IMR-90 (cell line): ENCODE results near the gene CC2D2A. TPM values are rescaled to one million over a fixed set of nuclear protein-coding genes. Genes with fewer than 3 reads are reported as not detected.

ENCODE experiments used
- ATAC-seq: fragments of 200-7000 bp; cut with Tn5 transposase; 2 replicates; pipeline ENCODE4 v1.9.1; 2020; ENCODE audit warnings: low read depth, mild to moderate bottlenecking, moderate library complexity
- BruUV-seq: library from RNA; stranded (reverse); fragments of 400-500 nt; replicated peaks from 2 replicates; lab custom pipeline; 2021; lab: Mats Ljungman, UMichigan
- CTCF ChIA-PET: fragments of 300-600 bp; formaldehyde crosslinking; extraction: SDS; loops from one replicate; lab custom pipeline; 2021; ENCODE audit warnings: antibody characterized with exemption; lab: Yijun Ruan, JAX
- POLR2A ChIA-PET: fragments of 300-600 bp; sonication (Branson Sonifier 250); formaldehyde crosslinking; loops from one replicate; lab custom pipeline; 2022; ENCODE audit warnings: antibody characterized with exemption; ENCODE audit not compliant: unreplicated experiment; lab: Charles Lee
- DNase-seq: peaks from one replicate; pipeline ENCODE4 v3.0.0; 2013
- H2AFZ ChIP-seq: replicated peaks from 2 replicates; pipeline ENCODE3; 2013; ENCODE audit warnings: low read length, mild to moderate bottlenecking; ENCODE audit not compliant: poor library complexity
- H2AK5ac ChIP-seq: 2 replicates; pipeline ENCODE4 v1.6.1; 2013; ENCODE audit warnings: low read depth, low read length, inconsistent platforms
- H2AK9ac ChIP-seq: replicated peaks from 2 replicates; pipeline ENCODE3; 2013; ENCODE audit warnings: mild to moderate bottlenecking, low read depth, low read length, moderate library complexity; ENCODE audit not compliant: poor library complexity
- H2BK120ac ChIP-seq: 2 replicates; pipeline ENCODE4 v1.6.1; 2013; ENCODE audit warnings: low read depth, low read length, inconsistent platforms
- H2BK15ac ChIP-seq: 3 replicates; pipeline ENCODE4 v1.6.1; 2013; ENCODE audit warnings: low read depth, low read length, inconsistent platforms
- H2BK20ac ChIP-seq: 2 replicates; pipeline ENCODE4 v1.6.1; 2013; ENCODE audit warnings: low read depth, mild to moderate bottlenecking, inconsistent platforms, low read length, moderate library complexity
- H2BK5ac ChIP-seq: 2 replicates; pipeline ENCODE4 v1.6.1; 2013; ENCODE audit warnings: mild to moderate bottlenecking, low read depth, low read length, inconsistent platforms; ENCODE audit not compliant: poor library complexity, severe bottlenecking
- H3K14ac ChIP-seq: replicated peaks from 2 replicates; pipeline ENCODE4 v1.6.1; 2013; ENCODE audit warnings: low read depth, low read length, inconsistent platforms
- H3K18ac ChIP-seq: 2 replicates; pipeline ENCODE4 v1.6.1; 2013; ENCODE audit warnings: low read depth, low read length, control low read depth
- H3K23ac ChIP-seq: 2 replicates; pipeline ENCODE4 v1.6.1; 2013; ENCODE audit warnings: low read depth, low read length, inconsistent platforms
- H3K27ac ChIP-seq: 2 replicates; pipeline ENCODE4 v1.5.1; 2013; ENCODE audit warnings: mild to moderate bottlenecking, control low read depth, low read length; ENCODE audit not compliant: insufficient read depth
- H3K27me3 ChIP-seq: 2 replicates; pipeline ENCODE4 v1.6.1; 2013; ENCODE audit warnings: low read length; ENCODE audit not compliant: control insufficient read depth, insufficient read depth
- H3K36me3 ChIP-seq: 2 replicates; pipeline ENCODE4 v1.6.1; 2013; ENCODE audit warnings: low read length, mixed read lengths; ENCODE audit not compliant: control insufficient read depth, insufficient read depth
- H3K4ac ChIP-seq: 2 replicates; pipeline ENCODE4 v1.6.1; 2013; ENCODE audit warnings: low read depth, low read length, inconsistent platforms
- H3K4me1 ChIP-seq: 2 replicates; pipeline ENCODE4 v1.6.1; 2013; ENCODE audit warnings: low read length, mixed read lengths; ENCODE audit not compliant: control insufficient read depth, insufficient read depth
- H3K4me2 ChIP-seq: 2 replicates; pipeline ENCODE4 v1.6.1; 2013; ENCODE audit warnings: low read depth, mild to moderate bottlenecking, control low read depth, low read length, moderate library complexity
- H3K4me3 ChIP-seq: 2 replicates; pipeline ENCODE4 v1.5.1; 2013; ENCODE audit warnings: low read depth, mild to moderate bottlenecking, control low read depth, low read length, moderate library complexity; ENCODE audit not compliant: insufficient read depth
- H3K56ac ChIP-seq: 2 replicates; pipeline ENCODE4 v1.6.1; 2013; ENCODE audit warnings: low read length, inconsistent platforms; ENCODE audit not compliant: insufficient read depth; ENCODE audit errors: extremely low read depth
- H3K79me1 ChIP-seq, 2 experiments: 2 replicates each; pipeline ENCODE4 v1.6.1; 2013; ENCODE audit warnings: low read length in 2 of 2, inconsistent platforms in 1 of 2, low read depth in 1 of 2
- H3K9ac ChIP-seq: 2 replicates; pipeline ENCODE4 v1.6.1; 2013; ENCODE audit warnings: low read depth, low read length, control low read depth
- H3K9me1 ChIP-seq: 2 replicates; pipeline ENCODE4 v1.6.1; 2013; ENCODE audit warnings: low read length, inconsistent platforms; ENCODE audit not compliant: insufficient read depth
- H3K9me3 ChIP-seq: 2 replicates; pipeline ENCODE4 v1.6.1; 2013; ENCODE audit warnings: low read length; ENCODE audit not compliant: control insufficient read depth, insufficient read depth
- H4K20me1 ChIP-seq: 2 replicates; pipeline ENCODE4 v1.6.1; 2013; ENCODE audit warnings: low read length, inconsistent platforms; ENCODE audit not compliant: insufficient read depth
- H4K5ac ChIP-seq: 2 replicates; pipeline ENCODE4 v1.6.1; 2013; ENCODE audit warnings: mild to moderate bottlenecking, low read depth, low read length, control low read depth
- H4K8ac ChIP-seq, 2 experiments: 2 replicates each; pipeline ENCODE4 v1.6.1; 2013; ENCODE audit warnings: low read depth in 2 of 2, low read length in 2 of 2, control low read depth in 1 of 2, inconsistent platforms in 1 of 2
- H4K91ac ChIP-seq: 2 replicates; pipeline ENCODE4 v1.6.1; 2013; ENCODE audit warnings: low read depth, low read length, inconsistent platforms; ENCODE audit not compliant: insufficient read depth
- BHLHE40 ChIP-seq: fragments of 150-350 bp; IDR thresholded peaks from 2 replicates; pipeline ENCODE4 v1.6.1; 2016; ENCODE audit warnings: mild to moderate bottlenecking, low read depth, low read length
- CEBPB ChIP-seq: IDR thresholded peaks from 2 replicates; pipeline ENCODE4 v1.6.1; 2012; ENCODE audit warnings: low read depth, low read length, improper control_type of control experiment
- CHD1 ChIP-seq: IDR thresholded peaks from 2 replicates; pipeline ENCODE4 v1.6.1; 2012; ENCODE audit warnings: low read depth, low read length, improper control_type of control experiment
- CTCF ChIP-seq: conservative IDR thresholded peaks from 2 replicates; pipeline ENCODE4 v1.5.1; 2012; ENCODE audit warnings: mild to moderate bottlenecking, low read depth, low read length, improper control_type of control experiment
- ELK1 ChIP-seq: fragments of 150-350 bp; IDR thresholded peaks from 2 replicates; pipeline ENCODE4 v1.6.1; 2016; ENCODE audit warnings: low read depth, mild to moderate bottlenecking, low read length, moderate library complexity, borderline replicate concordance
- FOS ChIP-seq: fragments of 150-350 bp; IDR thresholded peaks from 2 replicates; pipeline ENCODE4 v1.6.1; 2016; ENCODE audit warnings: low read depth, low read length
- MAFK ChIP-seq: IDR thresholded peaks from 2 replicates; pipeline ENCODE4 v1.6.1; 2012; ENCODE audit warnings: low read depth, low read length, improper control_type of control experiment
- MAZ ChIP-seq: IDR thresholded peaks from 2 replicates; pipeline ENCODE4 v1.6.1; 2012; ENCODE audit warnings: low read depth, mild to moderate bottlenecking, low read length, improper control_type of control experiment, moderate library complexity, borderline replicate concordance
- MXI1 ChIP-seq: IDR thresholded peaks from 2 replicates; pipeline ENCODE4 v1.6.1; 2012; ENCODE audit warnings: low read depth, mild to moderate bottlenecking, low read length, moderate library complexity, borderline replicate concordance
- NFE2L2 ChIP-seq: fragments of 150-350 bp; IDR thresholded peaks from 2 replicates; pipeline ENCODE4 v1.6.1; 2016; ENCODE audit warnings: low read depth, mild to moderate bottlenecking, low read length
- POLR2A ChIP-seq: IDR thresholded peaks from 2 replicates; pipeline ENCODE4 v1.6.1; 2012; ENCODE audit warnings: mild to moderate bottlenecking, low read depth, low read length
- RAD21 ChIP-seq: IDR thresholded peaks from 2 replicates; pipeline ENCODE4 v1.6.1; 2012; ENCODE audit warnings: low read length, improper control_type of control experiment
- RCOR1 ChIP-seq: IDR thresholded peaks from 2 replicates; pipeline ENCODE4 v1.6.1; 2012; ENCODE audit warnings: mild to moderate bottlenecking, low read length, improper control_type of control experiment; ENCODE audit not compliant: insufficient replicate concordance
- RFX5 ChIP-seq: IDR thresholded peaks from 2 replicates; pipeline ENCODE4 v1.8.0; 2012; ENCODE audit warnings: low read depth, mild to moderate bottlenecking, low read length, moderate library complexity
- SMC3 ChIP-seq: fragments of 150-350 bp; IDR thresholded peaks from 2 replicates; pipeline ENCODE4 v1.6.1; 2016; ENCODE audit warnings: low read depth, mild to moderate bottlenecking, antibody characterized with exemption, low read length, moderate library complexity
- USF2 ChIP-seq: fragments of 150-350 bp; IDR thresholded peaks from 2 replicates; pipeline ENCODE4 v1.6.1; 2017; ENCODE audit warnings: mild to moderate bottlenecking, antibody characterized with exemption, low read length, low read depth
- WGBS, 2 experiments: methylation state at CpG; one replicate each; pipeline versions ENCODE4 v1.1.5 to v1.1.7; 2013; ENCODE audit warnings: missing lambda C conversion rate in 2 of 2; ENCODE audit not compliant: insufficient read length in 1 of 2; ENCODE audit errors: extremely low coverage in 2 of 2; 5-methylcytosine and 5-hydroxymethylcytosine counted together
- dilution Hi-C: fragments of 300-500 bp; cut with HindIII; formaldehyde crosslinking; loops from one replicate; pipeline ENCODE4 v1.14.3; 2018; ENCODE audit warnings: low sequenced_read_pairs; ENCODE audit not compliant: unreplicated experiment
- in situ Hi-C: fragments of 300-500 bp; cut with MboI; formaldehyde crosslinking; loops from 3 replicates; pipeline ENCODE4 v1.14.3; 2019; ENCODE audit warnings: low sequenced_read_pairs, inconsistent platforms, mixed read lengths
- intact Hi-C: fragments of 100-400 bp; cut with micrococcal nuclease; formaldehyde crosslinking; loops from 2 replicates; pipeline ENCODE4 v1.10.0; 2022
- polyA plus RNA-seq, 3 experiments: library from polyadenylated mRNA; depleted of rRNA; stranded (reverse); fragments of >200 nt; gene quantifications; 2 replicates each; pipeline ENCODE4 v1.2.3, GENCODE V29; 2012; ENCODE audit warnings: low replicate concordance in 1 of 3
- total RNA-seq: library from RNA; depleted of rRNA; stranded (reverse); fragments of >200 nt; gene quantifications from 2 replicates; pipeline ENCODE4 v1.2.3, GENCODE V29; 2012

Gene CC2D2A
- total and polyA plus RNA-seq, 2 of the 4 experiments (the other 2 are of a cell fraction), result 20.8 to 26.3 TPM

- Histone ChIP-seq H2BK5ac (no peak overlapping the region), H2AK9ac (no peak overlapping the region), H3K9me1 (0 out of 2 replicates have a peak, but pooled peaks cover 3% of the 10 kb centered on the region), H3K9me3 (no peaks in the 10 kb centered on the region), H3K36me3 (peaks cover 24% of the 10 kb centered on the region), H2AFZ (no peak overlapping the region), H3K79me1 (no peaks in the 10 kb centered on the region), H2AK5ac (no peak overlapping the region), H3K4me1 (no peaks in the 10 kb centered on the region), H3K23ac (no peak overlapping the region), H3K27ac (no peak overlapping the region), H3K4ac (no peak overlapping the region), H4K91ac (no peak overlapping the region), H3K4me2 (no peak overlapping the region), H4K8ac (no peak overlapping the region), H4K5ac (no peak overlapping the region), H3K4me3 (no peak overlapping the region), H2BK120ac (no peak overlapping the region), H4K20me1 (no peaks in the 10 kb centered on the region), H3K56ac (no peak overlapping the region), H3K9ac (no peak overlapping the region), H3K27me3 (no peaks in the 10 kb centered on the region), H2BK20ac (no peak overlapping the region), H3K14ac (no peak overlapping the region), H2BK15ac (no peak overlapping the region), H3K18ac (no peak overlapping the region)
- in situ Hi-C loops, result no loop called here
- BruUV-seq, result no TSS peak
- no peak for DNase-seq
- ChIA-PET CTCF (no interaction called here), POLR2A (no interaction called here)
- intact Hi-C loops, result no loop called here
- TF ChIP-seq SMC3 (no peak), CHD1 (no peak), FOS (no peak), CEBPB (no peak), RCOR1 (no peak), CTCF (no peak), RAD21 (no peak), RFX5 (no peak), MXI1 (no peak), USF2 (no peak), MAFK (no peak), MAZ (no peak), BHLHE40 (no peak), POLR2A (no peak), NFE2L2 (no peak), ELK1 (no peak)
- 100% methylated on average over 2 of the region's 5 CpGs; no CpG with 5 or more reads in 1 of the 2 experiments for WGBS, 2 experiments
- ATAC-seq, result no peak
- dilution Hi-C loops, result no loop called here
Observed at GRCh38 chr4:15541941-15542340, 72.3 kb downstream of the CC2D2A start.
